ENCODE measurements around the gene DIAPH2.

DIAPH2 gene

GRCh38 chrX:97211070-97211469, 526.4 kb downstream of the DIAPH2 start:
- no peak for DNase-seq

- no peak for DNase-seq
Measured at GRCh38 chrX:97215186-97215585, 530.5 kb downstream of the DIAPH2 start.

GRCh38 chrX:97224148-97224547, 539.5 kb downstream of the DIAPH2 start:
- no peak for DNase-seq

GRCh38 chrX:97229318-97229717, 544.7 kb downstream of the DIAPH2 start:
- DNase-seq = no peak

GRCh38 chrX:97230948-97231347, 546.3 kb downstream of the DIAPH2 start:
- no peak for DNase-seq

GRCh38 chrX:97234471-97235081, 549.9 kb downstream of the DIAPH2 start:
- no peak for DNase-seq

GRCh38 chrX:97238632-97239031, 554.0 kb downstream of the DIAPH2 start:
- no peak for DNase-seq

GRCh38 chrX:97252111-97252510, 567.5 kb downstream of the DIAPH2 start:
- DNase-seq = no peak

- DNase-seq = no peak
Measured at GRCh38 chrX:97260679-97261078, 576.0 kb downstream of the DIAPH2 start.

- DNase-seq = no peak
Measured at GRCh38 chrX:97266406-97267121, 581.9 kb downstream of the DIAPH2 start.

- DNase-seq = no peak
Measured at GRCh38 chrX:97267396-97268181, 582.9 kb downstream of the DIAPH2 start.

- DNase-seq = no peak
Measured at GRCh38 chrX:97268182-97268680, 583.6 kb downstream of the DIAPH2 start.

- no peak for DNase-seq
Measured at GRCh38 chrX:97284531-97284930, 599.9 kb downstream of the DIAPH2 start.

GRCh38 chrX:97290199-97290598, 605.6 kb downstream of the DIAPH2 start:
- no peak for DNase-seq

GRCh38 chrX:97294041-97294440, 609.4 kb downstream of the DIAPH2 start:
- DNase-seq = no peak

GRCh38 chrX:97295954-97296353, 611.3 kb downstream of the DIAPH2 start:
- DNase-seq = no peak

- no peak for DNase-seq
Measured at GRCh38 chrX:97306771-97307470, 622.3 kb downstream of the DIAPH2 start.

- DNase-seq = no peak
Measured at GRCh38 chrX:97308171-97308570, 623.5 kb downstream of the DIAPH2 start.

- DNase-seq = no peak
Measured at GRCh38 chrX:97309487-97310116, 625.0 kb downstream of the DIAPH2 start.

- no peak for DNase-seq
Measured at GRCh38 chrX:97310373-97310772, 625.7 kb downstream of the DIAPH2 start.

- DNase-seq = no peak
Measured at GRCh38 chrX:97311066-97311778, 626.6 kb downstream of the DIAPH2 start.

GRCh38 chrX:97314345-97314744, 629.7 kb downstream of the DIAPH2 start:
- DNase-seq = no peak

Measured in NCI-H2227 treated with DMSO at 0.1 percent for 48 hours (cell line).